ENCODE results near the gene TPI1.

TPI1 gene

GRCh38 chr12:6840761-6841515 lies 26.4 kb upstream of the TPI1 start, which contains the start of gene GNB3:
Gene GNB3, plus strand, starts transcription at chr12:6840925. Its CDS starts 363 bp downstream, at chr12:6841288.
- no peak for ATAC-seq

GRCh38 chr12:6842075-6842474 lies 25.3 kb upstream of the TPI1 start:
- no peak for TF ChIP-seq SNAI2 (CRISPR knock-in tag; IDR thresholded peaks at IDR 0.05)
- no peak for TF ChIP-seq ZNF8 (CRISPR knock-in tag; IDR thresholded peaks at IDR 0.05)
- no peak for TF ChIP-seq RARB (CRISPR knock-in tag; IDR thresholded peaks at IDR 0.05)
- TF ChIP-seq POU6F1 (CRISPR knock-in tag; IDR thresholded peaks at IDR 0.05; ENCODE audit: borderline replicate concordance, low read depth), result no peak
- TF ChIP-seq CREB5 (CRISPR knock-in tag; IDR thresholded peaks at IDR 0.05; ENCODE audit: low read depth), result no peak
- TF ChIP-seq CSDC2 (CRISPR knock-in tag; IDR thresholded peaks at IDR 0.05), result no peak
- no peak for TF ChIP-seq TCF4 (CRISPR knock-in tag; IDR thresholded peaks at IDR 0.05; ENCODE audit: borderline replicate concordance)
- no peak for TF ChIP-seq OSR1 (CRISPR knock-in tag; IDR thresholded peaks at IDR 0.05)
- no peak for TF ChIP-seq TOX (CRISPR knock-in tag; IDR thresholded peaks at IDR 0.05; ENCODE audit: borderline replicate concordance)
- TF ChIP-seq ARNTL (CRISPR knock-in tag; IDR thresholded peaks at IDR 0.05; ENCODE audit: borderline replicate concordance, low read depth), result no peak
- no peak for TF ChIP-seq ISL1 (CRISPR knock-in tag; IDR thresholded peaks at IDR 0.05)
- TF ChIP-seq ZNF70 (CRISPR knock-in tag; IDR thresholded peaks at IDR 0.05), result no peak
- no peak for TF ChIP-seq CSRNP3 (CRISPR knock-in tag; IDR thresholded peaks at IDR 0.05)
- TF ChIP-seq TSHZ2 (CRISPR knock-in tag; IDR thresholded peaks at IDR 0.05), result no peak
- TF ChIP-seq GLIS3 (CRISPR knock-in tag; IDR thresholded peaks at IDR 0.05), result no peak
- no peak for ATAC-seq

More at GRCh38 chr12:6840761-6841515, 26.4 kb upstream of the TPI1 start, which contains the start of gene GNB3:
- TF ChIP-seq GLIS3 (CRISPR knock-in tag; IDR thresholded peaks at IDR 0.05) (no peak), ZNF8 (CRISPR knock-in tag; IDR thresholded peaks at IDR 0.05) (no peak), ZC3H10 (CRISPR knock-in tag; IDR thresholded peaks at IDR 0.05) (no peak), TSHZ2 (CRISPR knock-in tag; IDR thresholded peaks at IDR 0.05) (no peak), CSDC2 (CRISPR knock-in tag; IDR thresholded peaks at IDR 0.05) (no peak), CREB5 (CRISPR knock-in tag; IDR thresholded peaks at IDR 0.05; ENCODE audit: low read depth) (no peak), OSR1 (CRISPR knock-in tag; IDR thresholded peaks at IDR 0.05) (no peak), RARB (CRISPR knock-in tag; IDR thresholded peaks at IDR 0.05) (no peak)

Measured in SK-N-SH treated with all-trans-retinoic acid at 6 μM for 48 hours (cell line).